HCT116 (cell line): ENCODE data around the gene RNF150.

Experiments used
- EZH2 ChIP-seq: fragments of 200-600 bp; sonication (generic); IDR thresholded peaks from 2 replicates; pipeline ENCODE4 v1.6.1; 2017; ENCODE audit warnings: antibody characterized with exemption, mixed run types
- EZH2phosphoT487 ChIP-seq: fragments of 200-600 bp; IDR thresholded peaks from 2 replicates; pipeline ENCODE4 v1.6.1; 2018; ENCODE audit warnings: antibody characterized with exemption, borderline replicate concordance
- POLR2A ChIP-seq: IDR thresholded peaks from 2 replicates; pipeline ENCODE4 v1.7.0; 2011; ENCODE audit warnings: borderline replicate concordance; ENCODE audit not compliant: insufficient read depth, insufficient read length; ENCODE audit errors: extremely low read depth
- POLR2AphosphoS5 ChIP-seq: IDR thresholded peaks from 2 replicates; pipeline ENCODE4 v1.6.1; 2011; ENCODE audit warnings: mild to moderate bottlenecking, low read depth, low read length, moderate library complexity
- YY1 ChIP-seq: IDR thresholded peaks from 2 replicates; pipeline ENCODE4 v1.6.1; 2011; ENCODE audit warnings: low read length, low read depth, moderate library complexity, mild to moderate bottlenecking; ENCODE audit not compliant: insufficient replicate concordance; ENCODE audit errors: extremely low read depth

DNA sequence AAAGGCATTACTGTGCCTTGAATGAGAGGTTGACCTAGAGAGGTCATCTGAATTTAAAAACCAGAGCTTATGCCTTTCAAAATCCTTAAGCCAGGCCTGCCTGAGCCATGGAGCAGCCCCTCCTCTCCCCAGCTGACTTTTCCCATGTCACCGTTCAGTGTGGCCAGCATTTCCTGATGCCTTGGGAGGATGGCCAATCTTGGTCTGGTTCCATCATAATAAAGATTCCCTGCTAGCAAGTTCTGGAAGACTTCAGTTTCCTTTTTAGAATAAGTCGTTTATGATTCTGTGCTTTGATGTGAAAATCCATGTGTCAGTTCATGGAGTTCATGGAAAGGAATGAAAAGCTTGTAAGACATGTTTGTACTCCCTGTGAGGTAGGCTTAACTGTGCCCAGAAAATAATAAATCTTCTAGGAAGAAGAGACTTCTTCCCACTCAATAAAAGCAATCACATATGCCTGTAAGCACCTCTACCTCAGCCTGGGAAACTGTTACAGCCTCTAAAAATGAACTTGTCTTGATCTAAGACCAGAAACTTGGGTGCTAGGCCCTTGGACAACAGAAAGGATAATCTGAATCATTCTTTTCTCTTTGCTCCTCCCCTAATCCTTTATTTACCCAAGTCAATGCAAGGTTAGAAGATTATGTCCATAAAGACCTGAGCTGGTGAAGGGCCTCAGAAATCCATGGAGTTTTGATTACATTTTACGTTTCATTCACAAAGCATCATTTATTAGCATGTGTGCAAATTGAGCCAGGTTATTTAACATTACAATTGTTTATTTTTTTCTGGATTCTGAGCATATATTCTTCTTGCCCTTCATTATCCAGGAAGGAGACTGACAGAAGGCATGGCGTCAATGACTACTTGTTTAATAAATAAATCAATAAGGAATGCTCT lies 293.1 kb downstream of the RNF150 start:
- TF ChIP-seq POLR2A (no peak), YY1 (no peak), POLR2AphosphoS5 (no peak), EZH2 (no peak), EZH2phosphoT487 (no peak)
